Esophagus mucosa (tissue), 1 donor: Measurements from ENCODE around the gene LRRC56. TPM values are rescaled to one million over a fixed set of nuclear protein-coding genes. Genes with fewer than 3 reads are reported as not detected.
A peak's percentile ranks its signal among the peaks of the same experiment; 100 is the strongest.

Experiments used
- ATAC-seq: fragments of 200-7000 bp; cut with Tn5 transposase; one replicate; pipeline ENCODE4 v1.9.1; 2020
- total RNA-seq: library from RNA; stranded (reverse); gene quantifications from one replicate; pipeline ENCODE4 v1.2.4, GENCODE V29; 2023
- donor health status: DM: yes; HTN: yes; CAD: no.

Gene LRRC56
- 1.3 TPM for total RNA-seq

DNA sequence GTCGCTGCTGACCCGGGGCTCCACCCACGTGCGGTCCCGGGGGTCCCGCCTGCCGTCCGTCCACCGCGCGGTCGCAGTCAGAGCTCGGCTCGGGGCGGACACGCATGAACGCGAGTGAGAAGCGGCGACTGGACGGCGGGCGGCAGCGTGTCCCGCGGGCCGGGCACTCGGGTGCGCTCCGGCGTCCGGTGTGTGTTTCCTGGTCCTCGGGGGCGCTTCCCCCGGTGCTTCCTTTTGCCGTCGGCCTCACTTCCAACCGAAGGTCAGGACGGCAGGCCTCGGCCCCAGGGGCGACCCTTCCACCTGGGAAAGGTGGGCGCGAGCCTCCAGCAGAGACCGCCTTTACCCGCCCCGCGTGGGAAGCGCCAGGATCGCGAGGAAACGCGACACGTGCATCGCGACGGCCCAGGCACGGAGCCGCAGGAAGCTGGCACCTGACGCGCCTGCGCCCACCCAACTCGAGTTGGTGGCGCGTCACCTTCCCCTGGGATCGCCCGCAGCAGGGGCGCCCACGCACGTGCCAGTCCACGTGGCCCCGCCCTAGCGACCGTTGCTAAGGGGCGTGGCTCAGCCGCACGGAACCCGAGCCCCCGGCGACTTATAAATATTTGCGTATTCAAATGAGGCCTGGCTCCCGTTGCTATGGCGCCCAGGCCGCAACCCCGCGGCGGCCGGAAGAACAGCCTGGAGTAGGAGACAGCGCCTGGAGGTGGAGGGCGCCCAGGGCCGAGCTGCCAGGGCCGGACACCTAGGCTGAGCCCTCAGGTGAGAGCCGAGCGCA, at the start of gene LRRC56:
Gene LRRC56, plus strand, starts transcription at position 687 of the 781 bp plus-strand sequence. CDS start 3,158 bp downstream, outside the sequence.
- ATAC-seq, result peak; percentile 35

DNA sequence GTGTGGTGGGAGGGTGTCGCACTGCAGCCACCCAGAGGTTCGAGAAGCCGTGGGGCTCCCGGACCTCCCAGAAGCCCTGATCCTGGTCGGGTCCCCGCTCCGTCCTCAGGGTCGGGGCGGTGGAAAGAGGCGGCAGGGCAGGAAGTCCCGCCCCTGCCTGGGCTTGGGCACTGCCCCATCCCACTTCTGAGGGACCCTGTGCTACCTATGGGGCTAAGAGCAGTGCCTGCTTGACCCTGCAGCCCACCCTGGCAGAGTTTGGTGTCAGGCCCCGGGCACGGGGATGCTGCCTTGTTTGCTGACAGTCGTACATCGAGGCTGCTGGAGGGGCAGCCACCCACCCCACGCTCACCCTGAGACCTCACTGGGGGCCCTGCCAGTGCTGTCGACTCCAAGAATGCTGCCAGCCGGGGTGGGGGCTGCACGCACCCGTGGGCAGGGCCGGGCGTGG, 49.7 kb upstream of the LRRC56 start:
- ATAC-seq, result no peak

DNA sequence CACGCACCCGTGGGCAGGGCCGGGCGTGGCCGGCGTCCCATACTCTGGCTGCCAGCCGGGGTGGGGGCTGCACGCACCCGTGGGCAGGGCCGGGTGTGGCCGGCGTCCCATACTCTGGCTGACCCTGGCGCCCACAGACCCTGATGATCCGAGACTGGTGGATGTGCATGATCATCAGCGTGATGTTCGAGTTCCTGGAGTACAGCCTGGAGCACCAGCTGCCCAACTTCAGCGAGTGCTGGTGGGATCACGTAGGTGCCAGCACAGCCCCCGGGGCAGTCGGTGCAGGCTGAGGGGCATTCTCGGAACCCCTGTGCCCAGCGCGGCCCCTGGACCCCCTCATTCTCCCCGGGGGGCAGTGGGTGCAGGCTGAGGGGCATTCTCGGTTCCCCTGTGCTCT, 49.3 kb upstream of the LRRC56 start:
- ATAC-seq, result no peak

DNA sequence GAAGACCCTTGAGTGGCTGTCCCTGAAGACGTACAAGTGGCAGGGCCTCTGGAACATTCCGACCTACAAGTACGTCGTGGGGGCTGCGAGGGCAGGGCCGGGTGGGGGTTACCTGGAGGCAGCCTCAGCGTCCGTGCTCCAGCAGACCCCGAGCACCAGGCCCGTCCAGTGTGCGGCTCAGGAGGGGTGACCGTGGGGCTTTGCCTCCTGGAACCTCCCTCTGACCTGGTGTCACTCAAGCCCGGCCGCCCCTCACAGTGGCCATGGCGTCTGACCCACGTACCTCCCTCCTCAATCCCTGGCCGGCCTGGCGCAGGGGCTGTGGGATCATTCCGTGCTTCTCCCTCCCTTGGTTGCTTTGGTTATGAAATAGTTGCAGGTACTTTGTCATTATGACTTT, 48.7 kb upstream of the LRRC56 start:
- ATAC-seq, result no peak

GRCh38 chr11:488992-489391, 48.3 kb upstream of the LRRC56 start:
- no peak for ATAC-seq

DNA sequence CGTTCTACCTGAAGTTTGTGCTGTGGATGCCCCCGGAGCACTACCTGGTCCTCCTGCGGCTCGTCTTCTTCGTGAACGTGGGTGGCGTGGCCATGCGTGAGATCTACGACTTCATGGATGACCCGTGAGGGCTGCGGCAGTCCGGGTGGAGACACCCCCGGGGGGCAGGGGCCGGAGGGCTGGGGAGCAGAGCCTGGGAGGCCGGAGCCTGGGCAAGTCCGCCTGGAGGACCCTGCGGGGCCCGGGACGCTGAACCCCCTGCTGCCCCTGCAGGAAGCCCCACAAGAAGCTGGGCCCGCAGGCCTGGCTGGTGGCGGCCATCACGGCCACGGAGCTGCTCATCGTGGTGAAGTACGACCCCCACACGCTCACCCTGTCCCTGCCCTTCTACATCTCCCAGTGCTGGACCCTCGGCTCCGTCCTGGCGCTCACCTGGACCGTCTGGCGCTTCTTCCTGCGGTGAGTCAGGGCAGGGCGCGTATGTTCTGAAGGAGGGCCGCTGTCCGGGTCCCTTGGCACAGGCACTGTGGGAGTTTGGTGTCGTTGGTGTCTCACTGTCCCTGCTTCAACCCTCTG, 47.6 kb upstream of the LRRC56 start:
- ATAC-seq, result no peak

DNA sequence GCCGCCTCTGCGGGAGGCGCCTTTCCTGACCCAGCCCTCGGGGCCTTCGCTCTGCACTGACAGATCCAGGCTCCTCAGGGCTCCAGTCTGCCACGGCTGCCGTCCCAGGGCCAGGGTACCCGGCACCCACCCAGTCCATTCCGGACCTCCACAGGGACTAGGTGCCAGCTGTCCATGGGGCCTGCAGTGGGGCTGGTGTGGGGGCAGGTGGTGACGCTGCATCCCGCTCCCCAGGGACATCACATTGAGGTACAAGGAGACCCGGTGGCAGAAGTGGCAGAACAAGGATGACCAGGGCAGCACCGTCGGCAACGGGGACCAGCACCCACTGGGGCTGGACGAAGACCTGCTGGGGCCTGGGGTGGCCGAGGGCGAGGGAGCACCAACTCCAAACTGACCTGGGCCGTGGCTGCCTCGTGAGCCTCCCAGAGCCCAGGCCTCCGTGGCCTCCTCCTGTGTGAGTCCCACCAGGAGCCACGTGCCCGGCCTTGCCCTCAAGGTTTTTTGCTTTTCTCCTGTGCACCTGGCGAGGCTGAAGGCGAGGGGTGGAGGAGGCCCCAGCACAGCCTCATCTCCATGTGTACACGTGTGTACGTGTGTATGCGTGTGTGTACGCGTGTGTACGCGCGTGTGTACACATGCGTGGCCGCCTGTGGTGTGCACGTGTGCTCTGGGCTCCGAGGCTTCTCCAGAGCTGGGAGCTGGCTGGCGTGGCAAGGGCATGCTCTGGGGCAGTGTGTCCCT, 47.0 kb upstream of the LRRC56 start:
- ATAC-seq, result no peak

- ATAC-seq, result no peak
Measured at GRCh38 chr11:490930-491260, 46.4 kb upstream of the LRRC56 start.

DNA sequence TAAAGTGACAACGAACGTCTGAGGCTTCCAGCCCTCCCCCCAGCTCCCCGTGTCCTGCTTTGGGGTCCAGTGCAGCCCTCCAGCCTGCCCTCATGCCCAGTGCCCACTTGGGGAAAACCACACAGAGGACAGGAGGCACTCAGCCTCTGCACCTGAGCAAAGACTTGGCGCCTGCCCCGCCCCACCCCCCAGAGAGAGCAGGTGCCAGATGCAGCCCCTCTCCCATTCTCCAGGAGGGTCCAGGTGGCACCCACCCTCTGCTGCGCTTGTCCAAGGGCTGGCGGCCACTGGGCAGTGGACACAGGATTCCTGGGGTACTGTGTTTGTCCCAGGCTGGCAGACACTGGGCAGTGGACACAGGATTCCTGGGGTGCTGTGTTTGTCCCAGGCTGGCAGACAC, 46.0 kb upstream of the LRRC56 start:
- ATAC-seq, result no peak

- ATAC-seq, result no peak
Measured at GRCh38 chr11:492427-493226, 44.7 kb upstream of the LRRC56 start.

DNA sequence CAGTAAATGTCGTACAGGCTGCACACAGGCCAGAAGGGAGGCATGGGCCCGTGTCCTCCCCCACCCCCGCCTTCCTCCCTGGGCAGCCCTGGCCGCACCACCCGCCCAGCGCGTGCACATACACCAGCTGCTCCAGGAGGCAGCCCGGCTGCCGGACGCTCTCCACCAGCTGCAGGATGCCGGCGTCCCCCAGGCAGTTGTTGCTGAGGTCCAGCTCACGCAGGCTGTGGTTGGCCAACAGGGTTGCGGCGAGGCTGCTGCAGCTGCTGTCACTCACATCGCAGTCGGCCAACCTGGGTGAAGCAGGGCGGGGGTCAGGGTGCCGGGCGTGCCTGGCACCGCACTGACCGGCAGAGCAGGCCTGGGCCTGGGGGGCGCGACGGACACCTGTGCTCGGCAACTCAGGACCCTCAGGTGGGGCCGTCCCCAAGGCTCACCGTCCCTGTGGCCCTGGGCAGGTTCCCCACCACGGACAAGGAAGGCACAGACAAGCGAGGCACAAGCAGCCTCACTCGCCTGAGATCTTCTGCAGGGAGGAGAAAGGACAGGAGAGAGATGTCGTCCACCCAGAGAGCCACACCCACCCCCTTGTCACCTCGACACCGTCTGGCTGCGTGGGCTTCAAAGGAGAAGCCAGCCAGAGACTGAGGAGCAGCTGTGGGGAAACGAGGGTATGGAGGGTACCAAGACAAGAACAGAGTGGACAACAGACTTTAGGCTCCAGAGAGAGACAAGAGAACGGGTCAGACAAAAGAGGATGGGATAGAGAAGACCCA, 42.4 kb upstream of the LRRC56 start:
- no peak for ATAC-seq

GRCh38 chr11:495537-495931, 41.8 kb upstream of the LRRC56 start:
- no peak for ATAC-seq

DNA sequence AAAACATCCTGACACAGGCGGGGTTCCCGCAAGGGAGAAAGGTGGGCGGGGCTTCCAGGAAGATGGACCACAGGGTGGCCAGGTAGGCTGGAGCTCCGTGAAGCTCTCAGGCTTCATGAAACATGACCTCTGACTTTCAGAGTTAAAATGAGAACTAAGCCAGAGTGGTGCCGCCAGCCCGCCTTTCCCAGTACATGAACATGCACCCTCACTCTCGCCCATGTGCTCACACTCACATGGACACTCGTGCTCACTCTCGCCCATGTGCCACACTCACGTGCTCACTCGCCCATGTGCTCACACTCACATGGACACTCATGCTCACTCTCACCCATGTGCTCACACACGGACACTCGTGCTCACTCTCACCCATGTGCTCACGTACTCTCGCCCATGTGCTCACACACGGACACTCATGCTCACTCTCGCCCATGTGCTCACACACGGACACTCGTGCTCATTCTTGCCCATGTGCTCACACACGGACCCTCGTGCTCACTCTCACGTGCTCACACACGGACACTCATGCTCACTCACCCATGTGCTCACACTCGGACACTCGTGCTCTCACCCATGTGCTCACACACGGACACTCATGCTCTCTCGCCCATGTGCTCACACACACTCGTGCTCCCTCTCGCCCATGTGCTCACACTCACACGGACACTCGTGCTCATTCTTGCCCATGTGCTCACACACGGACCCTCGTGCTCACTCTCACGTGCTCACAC, 40.3 kb upstream of the LRRC56 start:
- no peak for ATAC-seq

GRCh38 chr11:497565-498296, 39.6 kb upstream of the LRRC56 start:
- no peak for ATAC-seq

DNA sequence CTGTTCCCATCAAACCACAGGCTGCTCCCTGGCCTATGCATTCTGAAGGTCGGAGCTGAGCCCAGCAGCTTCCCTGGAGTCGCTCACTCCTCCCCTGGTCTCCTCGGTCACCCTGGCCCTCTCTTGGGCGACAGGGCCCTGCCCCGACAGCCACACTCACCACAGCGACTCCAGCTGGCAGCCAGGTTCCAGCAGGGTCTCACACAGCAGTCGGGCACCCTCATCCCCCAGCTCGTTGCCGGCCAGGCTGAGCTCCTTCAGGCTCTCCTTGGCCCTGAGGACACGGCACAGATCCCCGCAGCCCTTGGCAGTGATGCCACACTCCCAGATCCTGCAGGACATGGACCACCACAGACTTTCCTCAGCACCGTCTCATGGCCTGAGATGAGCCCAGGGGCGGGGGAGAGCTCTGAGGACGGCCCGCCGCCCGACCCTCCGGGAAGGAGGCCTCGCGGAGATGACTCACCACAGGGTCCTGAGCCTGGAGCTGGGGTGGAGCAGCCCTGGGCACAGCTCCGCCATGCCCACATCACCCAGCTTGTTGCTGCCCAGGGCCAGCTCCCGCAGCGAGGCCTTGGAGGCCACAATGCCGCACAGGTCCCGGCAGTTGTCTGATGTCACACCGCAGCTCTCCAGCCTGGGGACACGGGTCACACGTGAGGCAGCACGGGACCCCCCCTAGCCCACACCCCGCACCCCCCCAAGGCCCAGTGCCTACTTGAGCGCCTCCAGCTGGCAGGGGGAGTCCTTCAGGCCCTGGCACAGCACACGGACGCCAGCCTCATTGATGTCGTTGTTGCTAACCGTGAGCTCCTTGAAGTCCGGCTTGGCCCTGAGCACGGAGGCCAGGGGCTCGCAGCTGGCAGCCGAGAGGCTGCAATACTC, 38.8 kb upstream of the LRRC56 start:
- ATAC-seq, result no peak

GRCh38 chr11:499201-500076, 37.9 kb upstream of the LRRC56 start:
- ATAC-seq, result no peak

DNA sequence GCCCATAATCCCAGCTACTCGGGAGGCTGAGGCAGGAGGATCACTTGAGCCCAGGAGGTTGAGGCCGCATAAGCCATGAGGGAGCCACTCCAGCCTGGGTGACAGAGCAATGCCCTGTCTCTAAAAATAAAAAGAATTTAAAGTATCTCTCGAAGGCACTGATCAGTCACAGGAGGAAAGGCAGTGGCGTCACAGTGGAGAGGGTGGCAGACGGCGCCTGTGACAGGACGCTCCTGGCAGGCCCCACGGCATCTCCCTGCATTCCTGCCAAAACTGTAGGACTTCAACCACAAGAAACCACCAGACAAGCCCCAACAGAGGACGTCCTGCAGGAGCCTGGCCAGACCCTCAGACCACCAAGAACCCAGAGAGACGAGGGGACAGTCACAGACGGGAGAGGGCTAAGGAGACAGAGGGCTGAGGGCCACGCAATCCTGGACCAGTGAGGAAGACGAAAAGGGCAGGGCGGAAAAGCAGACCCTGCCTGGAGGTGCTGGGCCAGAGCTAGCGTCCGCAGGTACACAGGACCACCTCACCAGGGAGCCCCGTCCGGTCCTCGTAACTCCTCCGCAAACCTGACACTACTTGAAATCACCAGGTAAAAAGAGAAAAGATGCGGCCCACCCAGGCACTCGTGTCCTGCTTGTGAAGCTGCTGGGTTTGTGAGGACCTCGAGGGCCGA, 36.2 kb upstream of the LRRC56 start:
- no peak for ATAC-seq
